ENCODE measurements around the gene SAMD4B. TPM values are rescaled to one million over a fixed set of nuclear protein-coding genes. Genes with fewer than 3 reads are reported as not detected.
A peak's percentile ranks its signal among the peaks of the same experiment; 100 is the strongest.

SAMD4B gene
- total RNA-seq, 3 donors from 2014 or later (not counting 1 experiment from before 2014, with no cell fraction given): 67.8 to 80.8 (median 78.9) TPM

GRCh38 chr19:39407410-39407659 is 65.1 kb downstream of the SAMD4B start:
- no peak for TF ChIP-seq CTCF (IDR thresholded peaks at IDR 0.05)
- DNase-seq (no peak), ATAC-seq (no peak)
- Histone ChIP-seq H3K9me3 (ENCODE audit: control insufficient read depth, insufficient read depth, low read length) (no peaks in the 10 kb centered on the region), H3K4me3 (ENCODE audit: low read length) (peak overlapping the region; percentile 92), H3K4me1 (ENCODE audit: control insufficient read depth, insufficient read depth, low read length) (peaks cover 75% of the 10 kb centered on the region), H3K27ac (ENCODE audit: low read length) (peak overlapping the region; percentile 96), H3K27me3 (ENCODE audit: control insufficient read depth, insufficient read depth, low read length) (no peaks in the 10 kb centered on the region), H3K36me3 (ENCODE audit: control insufficient read depth, insufficient read depth, low read length) (peaks cover 16% of the 10 kb centered on the region)
- H3K27me3 Mint-ChIP-seq (ENCODE audit: low read depth in 2 of 2): no peaks in the 10 kb centered on the region
- H3K4me3 Mint-ChIP-seq: peak overlapping the region; percentile 97
- H3K4me1 Mint-ChIP-seq: peaks cover 60 to 80% of the 10 kb centered on the region in 2 donors
- H3K27ac Mint-ChIP-seq: peak overlapping the region; percentile 96 to 97
- intact Hi-C loops (cut with micrococcal nuclease): no loop called here
- peaks cover 7% of the 10 kb centered on the region for H3K36me3 Mint-ChIP-seq
- under 1% methylated on average over 14 of the region's 14 CpGs for WGBS (ENCODE audit: insufficient coverage)
- no peaks in the 10 kb centered on the region for H3K9me3 Mint-ChIP-seq

GRCh38 chr19:39407660-39408391 is 65.6 kb downstream of the SAMD4B start:
- intact Hi-C loops (cut with micrococcal nuclease): no loop called here
- peaks cover 7% of the 10 kb centered on the region for H3K36me3 Mint-ChIP-seq
- peaks cover 72% of the 10 kb centered on the region for H3K4me1 ChIP-seq (ENCODE audit: control insufficient read depth, insufficient read depth, low read length)

GRCh38 chr19:39408392-39409207 is 66.4 kb downstream of the SAMD4B start:
- H3K27me3 ChIP-seq (ENCODE audit: control insufficient read depth, insufficient read depth, low read length): no peaks in the 10 kb centered on the region
- H3K27ac ChIP-seq (ENCODE audit: low read length): peak overlapping the region; percentile 96
- Mint-ChIP-seq H3K27me3 (ENCODE audit: low read depth in 2 of 2) (no peaks in the 10 kb centered on the region), H3K27ac (peak overlapping the region; percentile 96 to 97), H3K4me3 (peak overlapping the region; percentile 97), H3K4me1 (peaks cover 55 to 71% of the 10 kb centered on the region in 2 donors), H3K9me3 (no peaks in the 10 kb centered on the region), H3K36me3 (peaks cover 7% of the 10 kb centered on the region)
- H3K4me1 ChIP-seq (ENCODE audit: control insufficient read depth, insufficient read depth, low read length): peaks cover 69% of the 10 kb centered on the region
- H3K36me3 ChIP-seq (ENCODE audit: control insufficient read depth, insufficient read depth, low read length): peaks cover 16% of the 10 kb centered on the region
- WGBS (ENCODE audit: insufficient coverage): 30% methylated on average over 16 of the region's 20 CpGs
- DNase-seq (peak; percentile 53 to 72), ATAC-seq (no peak)
- intact Hi-C loops (cut with micrococcal nuclease): no loop called here
- TF ChIP-seq CTCF (IDR thresholded peaks at IDR 0.05): no peak
- H3K9me3 ChIP-seq (ENCODE audit: control insufficient read depth, insufficient read depth, low read length): no peaks in the 10 kb centered on the region
- peak overlapping the region; percentile 92 for H3K4me3 ChIP-seq (ENCODE audit: low read length)

More at GRCh38 chr19:39407660-39408391, 65.6 kb downstream of the SAMD4B start:
- Histone ChIP-seq H3K27me3 (ENCODE audit: control insufficient read depth, insufficient read depth, low read length) (no peaks in the 10 kb centered on the region), H3K27ac (ENCODE audit: low read length) (peak overlapping the region; percentile 96), H3K36me3 (ENCODE audit: control insufficient read depth, insufficient read depth, low read length) (peaks cover 16% of the 10 kb centered on the region), H3K9me3 (ENCODE audit: control insufficient read depth, insufficient read depth, low read length) (no peaks in the 10 kb centered on the region), H3K4me3 (ENCODE audit: low read length) (peak overlapping the region; percentile 92)
- peaks cover 56 to 75% of the 10 kb centered on the region in 2 donors for H3K4me1 Mint-ChIP-seq
- H3K27ac Mint-ChIP-seq: peak overlapping the region; percentile 96 to 97
- DNase-seq: peak; percentile 59 to 81
- TF ChIP-seq CTCF (IDR thresholded peaks at IDR 0.05): no peak
- no peaks in the 10 kb centered on the region for H3K27me3 Mint-ChIP-seq (ENCODE audit: low read depth in 2 of 2)
- H3K9me3 Mint-ChIP-seq: no peaks in the 10 kb centered on the region
- WGBS (ENCODE audit: insufficient coverage): 5% methylated on average over 40 of the region's 40 CpGs
- peak overlapping the region; percentile 97 for H3K4me3 Mint-ChIP-seq
- no peak for ATAC-seq
